Epithelial cell of prostate (primary cell): Measurements from ENCODE around the gene PYHIN1.
"Not testable (repeated sequence)": the region's sequence is repeated elsewhere in the genome, so short reads cannot be mapped to it uniquely, and the experiment has no call there.

Experiments used
- DNase-seq: peaks from one replicate; pipeline ENCODE4 v3.0.0-alpha.2; 2011; ENCODE audit warnings: low read depth, low spot score
- H3K27ac ChIP-seq: fragments of 450-650 bp; 2 replicates; pipeline ENCODE4 v1.5.1; 2017; ENCODE audit warnings: mild to moderate bottlenecking

Gene PYHIN1

DNA sequence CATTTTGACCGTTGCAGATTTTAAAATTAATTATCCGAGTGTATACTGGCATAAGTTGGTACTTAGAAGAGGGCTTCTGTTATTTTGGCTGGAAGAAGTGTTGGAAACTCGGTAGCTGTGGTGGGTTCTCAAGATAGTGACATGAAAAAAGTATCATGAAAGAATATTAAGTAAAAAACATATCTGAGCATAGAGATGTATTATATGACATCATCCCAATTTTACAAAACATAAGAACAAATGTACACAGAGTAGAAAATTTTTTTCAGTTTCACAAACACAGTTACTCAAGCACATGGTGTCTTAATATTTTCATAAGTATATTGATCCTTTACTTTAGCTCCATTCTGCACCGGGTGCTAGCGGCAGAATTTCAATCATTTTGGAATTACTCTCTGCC lies 79.0 kb downstream of the PYHIN1 start:
- peak overlapping the region; percentile 94 for H3K27ac ChIP-seq
- no peak for DNase-seq

GRCh38 chr1:159011001-159011400 lies 79.6 kb downstream of the PYHIN1 start:
- not testable (repeated sequence) for DNase-seq
- H3K27ac ChIP-seq = peak overlapping the region; percentile 94

GRCh38 chr1:159011751-159012150 lies 80.4 kb downstream of the PYHIN1 start:
- H3K27ac ChIP-seq = peak overlapping the region; percentile 94
- no peak for DNase-seq

DNA sequence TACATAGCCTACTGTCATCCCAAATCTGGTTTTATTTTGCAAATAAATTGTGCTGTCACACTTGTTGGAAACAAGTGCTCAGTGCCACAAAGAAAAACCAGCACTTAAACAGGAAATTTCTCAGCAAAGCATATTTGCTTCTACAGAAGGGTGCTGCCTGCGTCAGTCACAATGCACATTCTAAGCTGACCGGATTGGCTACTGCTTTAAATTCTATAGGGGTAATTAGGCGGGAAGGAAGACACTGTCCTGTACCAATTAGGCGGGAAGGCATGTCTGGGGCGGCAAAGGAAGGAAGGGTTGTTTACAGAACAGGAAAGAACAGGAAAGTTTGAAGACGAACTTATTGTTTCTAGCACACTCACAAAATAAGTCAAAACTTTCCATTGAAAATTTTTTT lies 81.1 kb downstream of the PYHIN1 start:
- peak overlapping the region; percentile 94 for H3K27ac ChIP-seq
- DNase-seq = no peak

DNA sequence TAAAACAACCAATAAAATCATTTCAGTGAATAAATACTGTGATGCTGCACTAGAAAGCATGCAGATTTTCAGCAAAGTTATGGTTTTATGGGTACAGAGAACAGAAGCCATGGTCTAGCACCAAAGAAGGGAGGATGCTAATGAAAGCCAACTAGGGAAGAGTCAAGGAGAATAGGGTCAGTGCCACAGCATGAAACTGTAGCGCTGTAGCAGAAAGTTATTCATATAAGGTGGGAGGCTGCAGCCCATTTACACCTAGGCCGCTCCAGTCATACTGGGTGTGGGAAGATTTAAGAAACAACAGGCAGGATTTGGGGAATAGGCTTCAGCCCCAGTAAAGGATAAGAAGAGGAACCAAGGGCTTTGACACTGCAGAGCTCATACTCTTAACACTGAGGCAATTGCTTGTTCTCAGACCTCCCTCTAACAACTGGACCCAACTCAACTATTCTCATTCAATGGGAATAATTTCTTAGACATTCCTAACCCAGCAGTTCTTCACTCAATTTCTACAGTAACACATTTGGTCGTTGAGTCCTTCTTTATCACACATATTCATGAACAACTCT lies 82.7 kb downstream of the PYHIN1 start:
- DNase-seq = no peak
- no peak overlapping the region for H3K27ac ChIP-seq

DNA sequence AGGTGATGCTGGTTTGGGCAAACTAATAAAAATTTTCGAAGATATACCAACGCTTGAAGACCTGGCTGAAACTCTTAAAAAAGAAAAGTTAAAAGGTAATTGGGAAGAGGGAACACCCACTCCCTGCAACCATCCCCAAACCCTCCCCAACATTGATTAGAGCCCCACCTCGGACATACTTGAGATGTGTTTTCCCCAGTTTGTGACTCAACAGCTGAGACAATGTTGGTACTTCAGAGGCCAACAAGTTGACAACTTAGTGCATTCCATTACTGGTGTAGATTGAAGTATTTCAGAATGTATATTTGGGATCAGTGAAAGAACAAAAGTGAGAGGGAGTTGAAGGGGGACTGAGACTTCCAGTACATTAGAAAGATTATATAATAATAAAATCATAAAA lies 83.5 kb downstream of the PYHIN1 start:
- DNase-seq = no peak
- peak overlapping the region; percentile 67 for H3K27ac ChIP-seq

- peak overlapping the region; percentile 67 for H3K27ac ChIP-seq
- peak; percentile 70 for DNase-seq
These were observed 84.1 kb downstream of the PYHIN1 start for GRCh38 chr1:159015440-159015909.

GRCh38 chr1:159023723-159024122 lies 92.4 kb downstream of the PYHIN1 start:
- no peak for DNase-seq
- H3K27ac ChIP-seq = no peak overlapping the region

- H3K27ac ChIP-seq = no peak overlapping the region
- DNase-seq = no peak
These were observed 93.7 kb downstream of the PYHIN1 start for GRCh38 chr1:159025043-159025442.
